GM12801 (cell line): ENCODE results near the gene MYH16.

Source experiments
- CTCF ChIP-seq: IDR thresholded peaks from one replicate; pipeline ENCODE4 v1.5.1; 2011; ENCODE audit warnings: control low read depth; ENCODE audit not compliant: insufficient read length; ENCODE audit errors: extremely low read depth

Gene MYH16

DNA sequence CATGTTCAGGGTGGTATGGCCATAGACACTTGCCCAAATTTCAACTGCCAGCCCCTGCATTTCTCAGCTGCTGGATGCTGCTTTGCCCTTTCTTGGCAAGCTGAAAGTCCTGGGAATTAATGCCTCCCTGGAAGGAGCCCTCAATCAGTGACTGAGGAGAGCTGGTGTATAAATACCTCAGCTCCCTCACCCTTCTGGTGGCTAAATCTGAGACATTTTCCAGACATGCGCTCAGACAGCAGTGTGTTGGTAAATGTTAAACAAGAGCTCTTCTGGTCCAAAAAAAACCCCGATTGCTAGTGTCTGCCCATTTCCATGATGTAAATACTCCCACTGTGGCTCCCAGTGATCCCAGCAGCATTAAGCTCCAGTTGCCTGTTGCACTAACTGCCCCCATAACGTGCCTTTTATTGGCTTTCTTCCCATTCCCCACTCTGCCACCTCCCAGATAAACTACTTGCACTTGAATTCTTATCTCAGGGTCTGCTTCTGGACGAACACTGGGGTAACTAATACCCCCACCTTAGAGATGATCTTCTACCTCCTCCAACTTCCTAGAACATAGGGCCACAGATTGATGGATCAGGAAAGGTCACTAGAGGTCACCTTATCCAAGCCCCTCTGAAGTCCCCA, 6.7 kb upstream of the MYH16 start:
- TF ChIP-seq CTCF, result no peak

- TF ChIP-seq CTCF, result no peak
These were observed 5.2 kb upstream of the MYH16 start for GRCh38 chr7:99267481-99267840.

GRCh38 chr7:99267841-99268576, 4.6 kb upstream of the MYH16 start:
- no peak for TF ChIP-seq CTCF

- TF ChIP-seq CTCF, result no peak
These were observed 4.1 kb upstream of the MYH16 start for GRCh38 chr7:99268577-99268908.

- no peak for TF ChIP-seq CTCF
These were observed 1.9 kb upstream of the MYH16 start for GRCh38 chr7:99270702-99271101.

- no peak for TF ChIP-seq CTCF
These were observed 2.9 kb downstream of the MYH16 start for GRCh38 chr7:99275496-99275895.

DNA sequence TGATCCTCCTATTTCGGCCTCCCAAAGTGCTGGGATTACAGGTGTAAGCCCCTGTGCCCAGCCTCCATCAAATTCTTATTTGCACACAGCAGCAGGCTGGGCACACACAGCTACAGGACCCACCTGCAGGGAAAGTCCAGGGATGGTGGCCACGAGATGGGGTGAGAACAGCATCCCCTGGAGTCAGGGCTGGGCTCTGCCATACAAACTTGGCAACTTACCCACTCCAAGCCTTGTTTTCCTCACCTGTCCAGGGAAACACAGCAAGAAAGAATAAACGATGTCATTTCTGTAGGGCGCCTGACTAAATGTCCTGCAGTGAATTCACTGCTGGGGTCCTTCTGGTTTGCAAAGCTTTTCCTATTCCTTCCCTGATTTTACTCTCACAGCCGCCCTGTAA, 5.5 kb downstream of the MYH16 start:
- TF ChIP-seq CTCF, result no peak
